MM.1S (cell line): ENCODE measurements around the gene SCUBE3.

Experiments used
- DNase-seq: peaks from one replicate; pipeline ENCODE4 v3.0.0-alpha.2; 2015
- H2AFZ ChIP-seq: fragments of 300-600 bp; sonication (generic); 2 replicates; pipeline ENCODE4 v1.6.0; 2016; ENCODE audit warnings: antibody characterized with exemption, low read length
- H3F3A ChIP-seq: fragments of 300-600 bp; sonication (generic); 2 replicates; pipeline ENCODE4 v1.6.1; 2016; ENCODE audit warnings: mild to moderate bottlenecking, antibody characterized with exemption, low read length, moderate library complexity, mixed read lengths; ENCODE audit not compliant: insufficient read depth
- H3K27ac ChIP-seq: fragments of 300-600 bp; sonication (generic); 2 replicates; pipeline ENCODE4 v1.5.1; 2016; ENCODE audit warnings: mild to moderate bottlenecking, low read length
- H3K27me3 ChIP-seq: fragments of 300-600 bp; sonication (generic); replicated peaks from 2 replicates; pipeline ENCODE4 v1.6.0; 2016; ENCODE audit warnings: low read length; ENCODE audit not compliant: insufficient read depth
- H3K36me3 ChIP-seq: fragments of 300-600 bp; sonication (generic); replicated peaks from 2 replicates; pipeline ENCODE4 v1.6.1; 2016; ENCODE audit warnings: mild to moderate bottlenecking, low read length, mixed read lengths; ENCODE audit not compliant: insufficient read depth
- H3K4me1 ChIP-seq: fragments of 300-600 bp; sonication (generic); 2 replicates; pipeline ENCODE4 v1.6.1; 2016; ENCODE audit warnings: low read length, mixed read lengths
- H3K4me2 ChIP-seq: fragments of 300-600 bp; sonication (generic); 2 replicates; pipeline ENCODE4 v1.6.0; 2016; ENCODE audit warnings: low read depth, low read length
- H3K4me3 ChIP-seq: fragments of 300-600 bp; sonication (generic); 2 replicates; pipeline ENCODE4 v1.5.1; 2016; ENCODE audit warnings: low read length, mixed read lengths
- H3K79me2 ChIP-seq: fragments of 300-600 bp; sonication (generic); 2 replicates; pipeline ENCODE4 v1.6.1; 2016; ENCODE audit warnings: mixed run types, low read length, mixed read lengths
- H3K9ac ChIP-seq: fragments of 300-600 bp; sonication (generic); 2 replicates; pipeline ENCODE4 v1.6.1; 2016; ENCODE audit warnings: low read length, mixed read lengths
- H3K9me2 ChIP-seq: fragments of 300-600 bp; sonication (generic); replicated peaks from 2 replicates; pipeline ENCODE4 v1.6.1; 2016; ENCODE audit warnings: mild to moderate bottlenecking, low read length, mixed read lengths; ENCODE audit not compliant: insufficient read depth
- H3K9me3 ChIP-seq: fragments of 300-600 bp; sonication (generic); replicated peaks from 2 replicates; pipeline ENCODE4 v1.6.1; 2016; ENCODE audit warnings: mild to moderate bottlenecking, low read length, mixed read lengths; ENCODE audit not compliant: insufficient read depth
- H4K20me1 ChIP-seq: fragments of 300-600 bp; sonication (generic); 2 replicates; pipeline ENCODE4 v1.6.1; 2016; ENCODE audit warnings: mild to moderate bottlenecking, low read length, moderate library complexity, mixed read lengths; ENCODE audit not compliant: insufficient read depth
- CTCF ChIP-seq: fragments of 300-600 bp; sonication (generic); IDR thresholded peaks from 2 replicates; pipeline ENCODE4 v1.5.1; 2016; ENCODE audit warnings: antibody characterized with exemption, low read length, mixed read lengths
- EZH2 ChIP-seq: fragments of 300-600 bp; sonication (generic); optimal IDR thresholded peaks from 2 replicates; pipeline ENCODE3; 2017; ENCODE audit warnings: low read depth, mild to moderate bottlenecking, antibody characterized with exemption, low read length, mixed read lengths
- EZH2phosphoT487 ChIP-seq: fragments of 300-600 bp; sonication (generic); IDR thresholded peaks from 2 replicates; pipeline ENCODE4 v1.6.1; 2018; ENCODE audit warnings: antibody characterized with exemption, low read length

SCUBE3 gene

GRCh38 chr6:35170891-35171290 lies 42.9 kb upstream of the SCUBE3 start:
- no peak for TF ChIP-seq CTCF
- TF ChIP-seq EZH2phosphoT487 = no peak
- TF ChIP-seq EZH2 = no peak
- Histone ChIP-seq H3K9ac (no peak overlapping the region), H3K4me3 (no peak overlapping the region), H3K4me1 (no peaks in the 10 kb centered on the region), H3F3A (no peaks in the 10 kb centered on the region), H3K36me3 (no peaks in the 10 kb centered on the region), H3K79me2 (no peaks in the 10 kb centered on the region), H4K20me1 (no peaks in the 10 kb centered on the region), H3K27ac (no peak overlapping the region), H3K9me2 (no peaks in the 10 kb centered on the region), H3K9me3 (no peaks in the 10 kb centered on the region), H2AFZ (no peak overlapping the region), H3K4me2 (no peak overlapping the region), H3K27me3 (no peaks in the 10 kb centered on the region)
- DNase-seq = no peak

GRCh38 chr6:35173044-35173426 lies 40.7 kb upstream of the SCUBE3 start:
- H3K27ac ChIP-seq = no peak overlapping the region
- no peaks in the 10 kb centered on the region for H4K20me1 ChIP-seq
- H3K4me2 ChIP-seq = no peak overlapping the region
- H3K9ac ChIP-seq = no peak overlapping the region
- H3K4me3 ChIP-seq = no peak overlapping the region
- no peaks in the 10 kb centered on the region for H3K79me2 ChIP-seq
- no peak for DNase-seq
- no peak for TF ChIP-seq EZH2
- TF ChIP-seq CTCF = no peak
- no peak for TF ChIP-seq EZH2phosphoT487
- no peaks in the 10 kb centered on the region for H3K9me2 ChIP-seq
- H3K36me3 ChIP-seq = no peaks in the 10 kb centered on the region
- no peaks in the 10 kb centered on the region for H3K27me3 ChIP-seq
- H3F3A ChIP-seq = no peaks in the 10 kb centered on the region
- H3K4me1 ChIP-seq = no peaks in the 10 kb centered on the region
- H2AFZ ChIP-seq = no peak overlapping the region
- H3K9me3 ChIP-seq = no peaks in the 10 kb centered on the region

- H3K9me2 ChIP-seq = no peaks in the 10 kb centered on the region
- H3K36me3 ChIP-seq = no peaks in the 10 kb centered on the region
- TF ChIP-seq EZH2phosphoT487 (no peak), EZH2 (no peak), CTCF (no peak)
- no peaks in the 10 kb centered on the region for H3K27me3 ChIP-seq
- H3F3A ChIP-seq = no peaks in the 10 kb centered on the region
- H3K79me2 ChIP-seq = no peaks in the 10 kb centered on the region
- H3K4me3 ChIP-seq = no peak overlapping the region
- H3K9me3 ChIP-seq = no peaks in the 10 kb centered on the region
- H2AFZ ChIP-seq = no peak overlapping the region
- no peak overlapping the region for H3K27ac ChIP-seq
- DNase-seq = no peak
- H4K20me1 ChIP-seq = no peaks in the 10 kb centered on the region
- no peak overlapping the region for H3K9ac ChIP-seq
- peaks cover 1% of the 10 kb centered on the region; the same call in 1 of the 2 replicates for H3K4me1 ChIP-seq
- no peak overlapping the region for H3K4me2 ChIP-seq
Measured at GRCh38 chr6:35173427-35174087, 40.2 kb upstream of the SCUBE3 start.
